GM19240 (cell line): Measurements from ENCODE around the gene NPHP4.

Source experiments
- DNase-seq: peaks from one replicate; pipeline ENCODE4 v3.0.0; 2011; ENCODE audit warnings: low spot score; ENCODE audit not compliant: insufficient read length

NPHP4 gene

GRCh38 chr1:5992026-5992813, at the start of gene NPHP4:
Gene NPHP4 (minus strand): TSS chr1:5992425. CDS start chr1:5986289, 6,136 bp downstream.
- DNase-seq: peak; percentile 99

GRCh38 chr1:6041432-6042062, 49.3 kb upstream of the NPHP4 start:
- no peak for DNase-seq

GRCh38 chr1:6040861-6041415, 48.7 kb upstream of the NPHP4 start:
- no peak for DNase-seq

GRCh38 chr1:6040444-6040843, 48.2 kb upstream of the NPHP4 start:
- DNase-seq: no peak

- DNase-seq: no peak
Measured at GRCh38 chr1:6039031-6039430, 46.8 kb upstream of the NPHP4 start.

- no peak for DNase-seq
Measured at GRCh38 chr1:6038603-6039002, 46.4 kb upstream of the NPHP4 start.

- no peak for DNase-seq
Measured at GRCh38 chr1:6037338-6037762, 45.1 kb upstream of the NPHP4 start.

- DNase-seq: no peak
Measured at GRCh38 chr1:6035719-6036118, 43.5 kb upstream of the NPHP4 start.

- DNase-seq: no peak
Measured at GRCh38 chr1:6035303-6035702, 43.1 kb upstream of the NPHP4 start.

GRCh38 chr1:6034750-6035096, 42.5 kb upstream of the NPHP4 start:
- no peak for DNase-seq

- DNase-seq: no peak
Measured at GRCh38 chr1:6033986-6034749, 41.9 kb upstream of the NPHP4 start.

- DNase-seq: no peak
Measured at GRCh38 chr1:6033124-6033523, 40.9 kb upstream of the NPHP4 start.

- DNase-seq: no peak
Measured at GRCh38 chr1:6030547-6031261, 38.5 kb upstream of the NPHP4 start.

- DNase-seq: no peak
Measured at GRCh38 chr1:6030132-6030531, 37.9 kb upstream of the NPHP4 start.

- no peak for DNase-seq
Measured at GRCh38 chr1:6029351-6029750, 37.1 kb upstream of the NPHP4 start.

GRCh38 chr1:6028042-6028850, 36.0 kb upstream of the NPHP4 start:
- no peak for DNase-seq

- DNase-seq: no peak
Measured at GRCh38 chr1:6027591-6027990, 35.4 kb upstream of the NPHP4 start.

- DNase-seq: peak; percentile 79
Measured at GRCh38 chr1:6026095-6026809, 34.0 kb upstream of the NPHP4 start.

- DNase-seq: no peak
Measured at GRCh38 chr1:6025269-6026094, 33.3 kb upstream of the NPHP4 start.
